IMR-90 (cell line): ENCODE measurements around the gene RAB34. TPM values are rescaled to one million over a fixed set of nuclear protein-coding genes. Genes with fewer than 3 reads are reported as not detected.

Experiments used
- ATAC-seq: fragments of 200-7000 bp; cut with Tn5 transposase; 2 replicates; pipeline ENCODE4 v1.9.1; 2020; ENCODE audit warnings: low read depth, mild to moderate bottlenecking, moderate library complexity
- BruUV-seq: library from RNA; stranded (reverse); fragments of 400-500 nt; replicated peaks from 2 replicates; lab custom pipeline; 2021; lab: Mats Ljungman, UMichigan
- CTCF ChIA-PET: fragments of 300-600 bp; formaldehyde crosslinking; extraction: SDS; loops from one replicate; lab custom pipeline; 2021; ENCODE audit warnings: antibody characterized with exemption; lab: Yijun Ruan, JAX
- POLR2A ChIA-PET: fragments of 300-600 bp; sonication (Branson Sonifier 250); formaldehyde crosslinking; loops from one replicate; lab custom pipeline; 2022; ENCODE audit warnings: antibody characterized with exemption; ENCODE audit not compliant: unreplicated experiment; lab: Charles Lee
- DNase-seq: peaks from one replicate; pipeline ENCODE4 v3.0.0; 2013
- H2AFZ ChIP-seq: replicated peaks from 2 replicates; pipeline ENCODE3; 2013; ENCODE audit warnings: low read length, mild to moderate bottlenecking; ENCODE audit not compliant: poor library complexity
- H2AK5ac ChIP-seq: 2 replicates; pipeline ENCODE4 v1.6.1; 2013; ENCODE audit warnings: low read depth, low read length, inconsistent platforms
- H2AK9ac ChIP-seq: replicated peaks from 2 replicates; pipeline ENCODE3; 2013; ENCODE audit warnings: mild to moderate bottlenecking, low read depth, low read length, moderate library complexity; ENCODE audit not compliant: poor library complexity
- H2BK120ac ChIP-seq: 2 replicates; pipeline ENCODE4 v1.6.1; 2013; ENCODE audit warnings: low read depth, low read length, inconsistent platforms
- H2BK15ac ChIP-seq: 3 replicates; pipeline ENCODE4 v1.6.1; 2013; ENCODE audit warnings: low read depth, low read length, inconsistent platforms
- H2BK20ac ChIP-seq: 2 replicates; pipeline ENCODE4 v1.6.1; 2013; ENCODE audit warnings: low read depth, mild to moderate bottlenecking, inconsistent platforms, low read length, moderate library complexity
- H2BK5ac ChIP-seq: 2 replicates; pipeline ENCODE4 v1.6.1; 2013; ENCODE audit warnings: mild to moderate bottlenecking, low read depth, low read length, inconsistent platforms; ENCODE audit not compliant: poor library complexity, severe bottlenecking
- H3K14ac ChIP-seq: replicated peaks from 2 replicates; pipeline ENCODE4 v1.6.1; 2013; ENCODE audit warnings: low read depth, low read length, inconsistent platforms
- H3K18ac ChIP-seq: 2 replicates; pipeline ENCODE4 v1.6.1; 2013; ENCODE audit warnings: low read depth, low read length, control low read depth
- H3K23ac ChIP-seq: 2 replicates; pipeline ENCODE4 v1.6.1; 2013; ENCODE audit warnings: low read depth, low read length, inconsistent platforms
- H3K27ac ChIP-seq: 2 replicates; pipeline ENCODE4 v1.5.1; 2013; ENCODE audit warnings: mild to moderate bottlenecking, control low read depth, low read length; ENCODE audit not compliant: insufficient read depth
- H3K27me3 ChIP-seq: 2 replicates; pipeline ENCODE4 v1.6.1; 2013; ENCODE audit warnings: low read length; ENCODE audit not compliant: control insufficient read depth, insufficient read depth
- H3K36me3 ChIP-seq: 2 replicates; pipeline ENCODE4 v1.6.1; 2013; ENCODE audit warnings: low read length, mixed read lengths; ENCODE audit not compliant: control insufficient read depth, insufficient read depth
- H3K4ac ChIP-seq: 2 replicates; pipeline ENCODE4 v1.6.1; 2013; ENCODE audit warnings: low read depth, low read length, inconsistent platforms
- H3K4me1 ChIP-seq: 2 replicates; pipeline ENCODE4 v1.6.1; 2013; ENCODE audit warnings: low read length, mixed read lengths; ENCODE audit not compliant: control insufficient read depth, insufficient read depth
- H3K4me2 ChIP-seq: 2 replicates; pipeline ENCODE4 v1.6.1; 2013; ENCODE audit warnings: low read depth, mild to moderate bottlenecking, control low read depth, low read length, moderate library complexity
- H3K4me3 ChIP-seq: 2 replicates; pipeline ENCODE4 v1.5.1; 2013; ENCODE audit warnings: low read depth, mild to moderate bottlenecking, control low read depth, low read length, moderate library complexity; ENCODE audit not compliant: insufficient read depth
- H3K56ac ChIP-seq: 2 replicates; pipeline ENCODE4 v1.6.1; 2013; ENCODE audit warnings: low read length, inconsistent platforms; ENCODE audit not compliant: insufficient read depth; ENCODE audit errors: extremely low read depth
- H3K79me1 ChIP-seq, 2 experiments: 2 replicates each; pipeline ENCODE4 v1.6.1; 2013; ENCODE audit warnings: low read length in 2 of 2, inconsistent platforms in 1 of 2, low read depth in 1 of 2
- H3K9ac ChIP-seq: 2 replicates; pipeline ENCODE4 v1.6.1; 2013; ENCODE audit warnings: low read depth, low read length, control low read depth
- H3K9me1 ChIP-seq: 2 replicates; pipeline ENCODE4 v1.6.1; 2013; ENCODE audit warnings: low read length, inconsistent platforms; ENCODE audit not compliant: insufficient read depth
- H3K9me3 ChIP-seq: 2 replicates; pipeline ENCODE4 v1.6.1; 2013; ENCODE audit warnings: low read length; ENCODE audit not compliant: control insufficient read depth, insufficient read depth
- H4K20me1 ChIP-seq: 2 replicates; pipeline ENCODE4 v1.6.1; 2013; ENCODE audit warnings: low read length, inconsistent platforms; ENCODE audit not compliant: insufficient read depth
- H4K5ac ChIP-seq: 2 replicates; pipeline ENCODE4 v1.6.1; 2013; ENCODE audit warnings: mild to moderate bottlenecking, low read depth, low read length, control low read depth
- H4K8ac ChIP-seq, 2 experiments: 2 replicates each; pipeline ENCODE4 v1.6.1; 2013; ENCODE audit warnings: low read depth in 2 of 2, low read length in 2 of 2, control low read depth in 1 of 2, inconsistent platforms in 1 of 2
- H4K91ac ChIP-seq: 2 replicates; pipeline ENCODE4 v1.6.1; 2013; ENCODE audit warnings: low read depth, low read length, inconsistent platforms; ENCODE audit not compliant: insufficient read depth
- NFE2L2 ChIP-seq: fragments of 150-350 bp; IDR thresholded peaks from 2 replicates; pipeline ENCODE4 v1.6.1; 2016; ENCODE audit warnings: low read depth, mild to moderate bottlenecking, low read length
- RCOR1 ChIP-seq: IDR thresholded peaks from 2 replicates; pipeline ENCODE4 v1.6.1; 2012; ENCODE audit warnings: mild to moderate bottlenecking, low read length, improper control_type of control experiment; ENCODE audit not compliant: insufficient replicate concordance
- RFX5 ChIP-seq: IDR thresholded peaks from 2 replicates; pipeline ENCODE4 v1.8.0; 2012; ENCODE audit warnings: low read depth, mild to moderate bottlenecking, low read length, moderate library complexity
- WGBS, 2 experiments: methylation state at CpG; one replicate each; pipeline versions ENCODE4 v1.1.5 to v1.1.7; 2013; ENCODE audit warnings: missing lambda C conversion rate in 2 of 2; ENCODE audit not compliant: insufficient read length in 1 of 2; ENCODE audit errors: extremely low coverage in 2 of 2; 5-methylcytosine and 5-hydroxymethylcytosine counted together
- dilution Hi-C: fragments of 300-500 bp; cut with HindIII; formaldehyde crosslinking; loops from one replicate; pipeline ENCODE4 v1.14.3; 2018; ENCODE audit warnings: low sequenced_read_pairs; ENCODE audit not compliant: unreplicated experiment
- in situ Hi-C: fragments of 300-500 bp; cut with MboI; formaldehyde crosslinking; loops from 3 replicates; pipeline ENCODE4 v1.14.3; 2019; ENCODE audit warnings: low sequenced_read_pairs, inconsistent platforms, mixed read lengths
- intact Hi-C: fragments of 100-400 bp; cut with micrococcal nuclease; formaldehyde crosslinking; loops from 2 replicates; pipeline ENCODE4 v1.10.0; 2022
- polyA plus RNA-seq, 3 experiments: library from polyadenylated mRNA; depleted of rRNA; stranded (reverse); fragments of >200 nt; gene quantifications; 2 replicates each; pipeline ENCODE4 v1.2.3, GENCODE V29; 2012; ENCODE audit warnings: low replicate concordance in 1 of 3
- total RNA-seq: library from RNA; depleted of rRNA; stranded (reverse); fragments of >200 nt; gene quantifications from 2 replicates; pipeline ENCODE4 v1.2.3, GENCODE V29; 2012

The RAB34 gene
- total and polyA plus RNA-seq, 2 of the 4 experiments (the other 2 are of a cell fraction) = 351 to 387 TPM

DNA sequence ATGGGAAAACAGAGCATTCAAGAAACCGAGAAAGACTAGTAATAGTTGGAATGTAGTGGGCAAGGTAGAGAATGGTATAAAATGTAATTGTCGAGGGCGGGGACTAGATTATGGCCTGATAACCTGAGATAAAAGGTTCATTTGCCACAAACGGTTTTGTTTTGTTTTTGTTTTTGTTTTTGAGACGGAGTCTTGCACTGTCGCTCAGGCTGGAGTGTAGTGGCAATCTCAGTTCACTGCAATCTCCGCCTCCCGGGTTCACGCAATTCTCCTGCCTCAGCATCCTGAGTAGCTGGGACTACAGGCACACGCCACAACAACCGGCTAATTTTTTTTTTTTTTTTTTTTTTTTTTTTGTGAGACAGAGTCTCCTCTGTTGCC is 12.3 kb upstream of the RAB34 start:
- ATAC-seq (no peak), DNase-seq (no peak)
- Histone ChIP-seq H3K9me1 (no peaks in the 10 kb centered on the region), H4K8ac (no peak overlapping the region), H3K27ac (no peak overlapping the region), H3K79me1 (peaks cover 0 to 14% of the 10 kb centered on the region in 2 experiments; a peak in 2 of 4 replicates), H2BK5ac (no peak overlapping the region), H3K56ac (no peak overlapping the region), H3K9ac (no peak overlapping the region), H3K36me3 (peaks cover 2% of the 10 kb centered on the region; the same call in 1 of the 2 replicates), H2AK5ac (no peak overlapping the region), H4K91ac (no peak overlapping the region), H3K18ac (no peak overlapping the region), H2BK120ac (no peak overlapping the region), H2BK20ac (no peak overlapping the region), H3K4me3 (no peak overlapping the region), H3K27me3 (no peaks in the 10 kb centered on the region), H4K5ac (no peak overlapping the region), H2AFZ (no peak overlapping the region), H3K14ac (no peak overlapping the region), H4K20me1 (peaks cover 6% of the 10 kb centered on the region), H2BK15ac (no peak overlapping the region), H3K23ac (no peak overlapping the region), H3K4me1 (peaks cover 12% of the 10 kb centered on the region), H3K4me2 (no peak overlapping the region), H3K4ac (no peak overlapping the region), H2AK9ac (no peak overlapping the region), H3K9me3 (no peaks in the 10 kb centered on the region)
- 100% methylated on average over 2 to 5 of the region's 11 CpGs for WGBS, 2 experiments
- TF ChIP-seq NFE2L2 (no peak), RCOR1 (no peak), RFX5 (no peak)
- POLR2A ChIA-PET = no interaction called here
- dilution Hi-C loops = no loop called here
- intact Hi-C loops = loop anchor here (1.0 to 2.0 kb wide), 2 partner anchors 13 to 387 kb away; no protein-coding TSS in a partner anchor
- BruUV-seq = no TSS peak
- CTCF ChIA-PET = interaction anchor here (1.6 to 4.0 kb wide), 2 partner anchors 19 to 224 kb away, joined by 4 to 60 read pairs; no protein-coding TSS in a partner anchor
- in situ Hi-C loops = loop anchor here (10.0 kb wide), 1 partner anchor 375 kb away; no protein-coding TSS in a partner anchor
